Nephron progenitor cell (in vitro differentiated cells): Measurements from ENCODE around the gene SEC24D.
"Not testable (repeated sequence)": the region's sequence is repeated elsewhere in the genome, so short reads cannot be mapped to it uniquely, and the experiment has no call there.

Source experiments
- DNase-seq: peaks from one replicate; pipeline ENCODE4 v3.0.0; 2021
- H3K27ac Mint-ChIP-seq: 2 replicates; pipeline ENCODE4 v1.8.0; 2021; ENCODE audit warnings: mild to moderate bottlenecking, moderate library complexity, mixed read lengths
- H3K27me3 Mint-ChIP-seq: 2 replicates; pipeline ENCODE4 v1.8.0; 2021; ENCODE audit warnings: mild to moderate bottlenecking, low read depth, mixed read lengths; ENCODE audit not compliant: poor library complexity
- H3K36me3 Mint-ChIP-seq: 2 replicates; pipeline ENCODE4 v1.8.0; 2021; ENCODE audit warnings: low read depth, mixed read lengths
- H3K4me1 Mint-ChIP-seq: 2 replicates; pipeline ENCODE4 v1.8.0; 2021; ENCODE audit warnings: mixed read lengths
- H3K4me3 Mint-ChIP-seq: 2 replicates; pipeline ENCODE4 v1.8.0; 2021; ENCODE audit warnings: mild to moderate bottlenecking, moderate library complexity, mixed read lengths
- H3K9me3 Mint-ChIP-seq: 2 replicates; pipeline ENCODE4 v1.8.0; 2021; ENCODE audit warnings: mild to moderate bottlenecking, moderate library complexity, mixed read lengths
- TF ChIP-seq, protein P1 (sequence below): fragments of 200-600 bp; sonication (generic); IDR thresholded peaks from 2 replicates; pipeline ENCODE4 v1.5.0; 2021; ENCODE audit warnings: antibody characterized with exemption

The SEC24D gene

DNA sequence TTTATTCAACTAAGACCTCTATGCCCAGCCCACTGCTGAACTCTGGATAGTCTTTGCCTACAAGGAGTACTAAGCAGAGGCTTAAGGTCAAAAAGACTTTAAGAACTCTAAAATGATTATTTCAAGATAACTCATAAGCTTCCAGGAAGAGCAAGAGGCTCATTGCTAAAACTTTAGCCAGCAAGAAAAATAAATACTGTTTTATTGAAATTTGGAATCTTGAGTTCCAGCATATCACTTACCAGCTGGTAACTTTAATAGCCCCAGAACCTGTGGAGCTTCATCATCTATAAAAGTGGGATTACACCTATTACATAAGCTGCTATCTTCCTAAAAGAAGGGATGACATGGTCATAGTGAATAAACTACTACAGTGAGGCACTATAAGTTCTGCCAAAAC, 47.0 kb downstream of the SEC24D start:
- Mint-ChIP-seq H3K27me3 (no peaks in the 10 kb centered on the region), H3K4me3 (no peak overlapping the region), H3K36me3 (peaks cover 28% of the 10 kb centered on the region), H3K27ac (no peak overlapping the region), H3K9me3 (peaks cover 9% of the 10 kb centered on the region), H3K4me1 (no peaks in the 10 kb centered on the region)
- DNase-seq = no peak
- TF ChIP-seq, protein P1, sequence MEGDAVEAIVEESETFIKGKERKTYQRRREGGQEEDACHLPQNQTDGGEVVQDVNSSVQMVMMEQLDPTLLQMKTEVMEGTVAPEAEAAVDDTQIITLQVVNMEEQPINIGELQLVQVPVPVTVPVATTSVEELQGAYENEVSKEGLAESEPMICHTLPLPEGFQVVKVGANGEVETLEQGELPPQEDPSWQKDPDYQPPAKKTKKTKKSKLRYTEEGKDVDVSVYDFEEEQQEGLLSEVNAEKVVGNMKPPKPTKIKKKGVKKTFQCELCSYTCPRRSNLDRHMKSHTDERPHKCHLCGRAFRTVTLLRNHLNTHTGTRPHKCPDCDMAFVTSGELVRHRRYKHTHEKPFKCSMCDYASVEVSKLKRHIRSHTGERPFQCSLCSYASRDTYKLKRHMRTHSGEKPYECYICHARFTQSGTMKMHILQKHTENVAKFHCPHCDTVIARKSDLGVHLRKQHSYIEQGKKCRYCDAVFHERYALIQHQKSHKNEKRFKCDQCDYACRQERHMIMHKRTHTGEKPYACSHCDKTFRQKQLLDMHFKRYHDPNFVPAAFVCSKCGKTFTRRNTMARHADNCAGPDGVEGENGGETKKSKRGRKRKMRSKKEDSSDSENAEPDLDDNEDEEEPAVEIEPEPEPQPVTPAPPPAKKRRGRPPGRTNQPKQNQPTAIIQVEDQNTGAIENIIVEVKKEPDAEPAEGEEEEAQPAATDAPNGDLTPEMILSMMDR = no peak

DNA sequence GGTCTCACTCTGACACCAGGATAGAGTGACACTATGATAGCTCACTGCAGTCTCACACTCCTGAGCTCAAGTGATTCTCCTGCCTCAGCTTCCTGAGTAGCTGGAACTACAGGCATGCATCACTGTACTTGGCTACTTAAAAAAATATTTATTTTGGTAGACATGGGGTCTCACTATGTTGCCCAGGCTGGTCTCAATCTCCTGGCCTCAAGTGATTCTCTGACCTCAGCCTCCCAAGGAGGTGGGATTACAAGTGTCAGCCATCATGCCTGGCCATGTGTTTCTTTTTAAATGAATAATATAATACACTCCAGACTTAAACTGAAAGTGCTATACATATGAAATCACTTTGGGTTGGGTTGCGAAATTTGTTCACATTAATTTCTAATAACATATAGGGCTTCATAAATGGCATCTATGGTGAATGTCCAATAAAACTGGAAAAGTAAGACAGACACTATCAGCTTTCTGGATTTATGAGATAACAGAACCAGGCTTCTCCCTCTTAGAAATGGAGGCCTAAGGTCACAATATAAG, 48.0 kb downstream of the SEC24D start:
- TF ChIP-seq, protein P1 = no peak
- Mint-ChIP-seq H3K27ac (no peak overlapping the region), H3K27me3 (no peaks in the 10 kb centered on the region), H3K4me1 (no peaks in the 10 kb centered on the region), H3K4me3 (no peak overlapping the region), H3K9me3 (peaks cover 13% of the 10 kb centered on the region), H3K36me3 (peaks cover 31% of the 10 kb centered on the region)
- DNase-seq = no peak

DNA sequence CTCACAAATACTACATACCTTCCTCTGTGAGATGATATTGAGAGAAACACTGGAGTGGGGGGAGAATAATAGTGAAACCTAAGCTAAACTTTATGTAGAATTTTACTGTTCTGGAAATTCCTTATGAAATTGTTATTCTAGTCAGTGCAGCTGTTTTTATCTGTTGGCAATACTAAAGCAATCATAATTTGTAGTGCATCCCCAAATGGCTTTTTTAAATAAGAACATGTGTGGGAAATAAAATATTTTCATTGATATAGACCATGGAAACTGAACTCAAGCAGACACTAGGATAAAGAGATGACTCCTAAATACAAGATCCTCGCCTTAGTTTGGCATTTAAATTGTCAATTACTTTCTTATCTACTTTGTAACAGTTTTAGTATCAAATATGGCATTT, 51.1 kb downstream of the SEC24D start:
- no peaks in the 10 kb centered on the region for H3K27me3 Mint-ChIP-seq
- no peak for DNase-seq
- no peak overlapping the region for H3K4me3 Mint-ChIP-seq
- H3K27ac Mint-ChIP-seq = no peak overlapping the region
- H3K36me3 Mint-ChIP-seq = peaks cover 43% of the 10 kb centered on the region
- H3K4me1 Mint-ChIP-seq = no peaks in the 10 kb centered on the region
- peaks cover 32% of the 10 kb centered on the region for H3K9me3 Mint-ChIP-seq
- TF ChIP-seq, protein P1 = no peak

DNA sequence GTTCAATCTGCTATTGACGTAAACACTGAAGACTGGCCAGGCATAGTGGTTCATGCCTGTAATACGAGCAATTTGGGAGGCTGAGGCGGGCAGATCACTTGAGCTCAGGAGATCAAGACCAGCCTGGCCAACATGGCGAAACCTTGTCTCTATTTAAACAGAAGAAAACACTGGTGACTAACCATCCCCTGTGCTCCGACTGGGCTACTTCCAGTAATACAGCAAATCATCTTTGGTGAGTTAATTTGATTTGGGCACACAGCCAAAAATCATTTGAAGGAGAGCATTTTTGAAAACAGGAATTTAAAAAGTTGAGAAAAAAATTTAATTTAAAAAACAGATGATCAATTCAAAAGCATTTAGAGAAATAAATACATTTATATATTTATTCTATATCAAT, 52.0 kb downstream of the SEC24D start:
- H3K4me3 Mint-ChIP-seq = no peak overlapping the region
- no peak for DNase-seq
- no peaks in the 10 kb centered on the region for H3K27me3 Mint-ChIP-seq
- no peaks in the 10 kb centered on the region for H3K4me1 Mint-ChIP-seq
- peaks cover 39% of the 10 kb centered on the region for H3K9me3 Mint-ChIP-seq
- peaks cover 43% of the 10 kb centered on the region for H3K36me3 Mint-ChIP-seq
- no peak overlapping the region for H3K27ac Mint-ChIP-seq
- TF ChIP-seq, protein P1 = no peak

DNA sequence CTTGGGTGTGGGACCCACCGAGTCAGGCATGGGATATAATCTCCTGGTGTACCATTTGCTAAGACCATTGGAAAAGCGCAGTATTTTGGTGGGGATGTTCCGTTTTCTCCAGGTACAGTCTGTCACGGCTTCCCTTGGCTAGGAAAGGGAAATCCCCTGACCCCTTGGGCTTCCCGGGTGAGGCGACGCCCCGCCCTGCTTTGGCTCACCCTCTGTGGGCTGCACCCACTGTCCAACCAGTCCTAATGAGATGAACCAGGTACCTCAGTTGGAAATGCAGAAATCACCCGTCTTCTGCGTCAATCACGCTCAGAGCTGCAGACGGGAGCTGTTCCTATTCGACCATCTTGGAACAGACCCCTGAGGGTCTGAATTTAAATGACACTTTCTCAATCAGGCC, 53.0 kb downstream of the SEC24D start:
- not testable (repeated sequence) for H3K27ac Mint-ChIP-seq, H3K4me1 Mint-ChIP-seq, H3K4me3 Mint-ChIP-seq, DNase-seq, H3K27me3 Mint-ChIP-seq
- H3K36me3 Mint-ChIP-seq = peaks cover 43% of the 10 kb centered on the region
- H3K9me3 Mint-ChIP-seq = peaks cover 45% of the 10 kb centered on the region

DNA sequence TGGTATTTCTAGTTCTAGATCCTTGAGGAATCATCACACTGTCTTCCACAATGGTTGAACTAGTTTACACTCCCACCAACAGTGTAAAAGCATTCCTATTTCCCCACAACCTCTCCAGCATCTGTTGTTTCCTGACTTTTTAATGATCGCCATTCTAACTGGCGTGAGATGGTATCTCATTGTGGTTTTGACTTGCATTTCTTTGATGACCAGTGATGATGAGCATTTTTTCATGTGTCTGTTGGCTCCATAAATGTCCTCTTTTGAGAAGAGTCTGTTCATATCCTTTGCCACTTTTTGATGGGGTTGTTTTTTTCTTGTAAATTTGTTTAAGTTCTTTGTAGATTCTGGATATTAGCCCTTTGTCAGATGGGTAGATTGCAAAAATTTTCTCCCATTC, 58.3 kb downstream of the SEC24D start:
- peaks cover 39% of the 10 kb centered on the region for H3K9me3 Mint-ChIP-seq
- DNase-seq, H3K4me1 Mint-ChIP-seq, H3K27me3 Mint-ChIP-seq, H3K4me3 Mint-ChIP-seq, H3K27ac Mint-ChIP-seq: not testable (repeated sequence)
- H3K36me3 Mint-ChIP-seq = peaks cover 25% of the 10 kb centered on the region

DNA sequence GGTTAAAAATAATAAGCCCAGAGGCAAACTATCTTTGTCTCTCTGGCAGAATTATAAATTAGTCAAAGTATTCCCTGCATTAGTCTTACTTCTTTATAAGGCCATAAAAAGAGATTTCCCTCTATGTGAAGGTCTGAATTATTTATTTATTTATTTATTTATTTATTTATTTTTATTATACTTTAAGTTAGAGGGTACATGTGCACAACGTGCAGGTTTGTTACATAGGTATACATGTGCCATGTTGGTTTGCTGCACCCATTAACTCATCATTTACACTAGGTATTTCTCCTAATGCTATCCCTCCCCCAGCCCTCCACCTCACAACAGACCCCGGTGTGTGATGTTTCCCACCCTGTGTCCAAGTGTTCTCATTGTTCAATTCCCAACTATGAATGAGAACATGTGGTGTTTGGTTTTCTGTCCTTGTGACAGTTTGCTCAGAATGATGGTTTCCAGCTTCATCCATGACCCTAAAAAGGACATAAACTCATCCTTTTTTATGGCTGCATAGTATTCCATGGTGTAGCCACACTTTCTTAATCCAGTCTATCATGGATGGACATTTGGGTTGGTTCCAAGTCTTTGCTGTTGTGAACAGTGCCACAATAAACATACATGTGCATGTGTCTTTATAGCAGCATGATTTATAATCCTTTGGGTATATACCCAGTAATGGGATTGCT, 58.8 kb downstream of the SEC24D start:
- not testable (repeated sequence) for H3K4me1 Mint-ChIP-seq, H3K27me3 Mint-ChIP-seq, H3K4me3 Mint-ChIP-seq, H3K27ac Mint-ChIP-seq, DNase-seq
- Mint-ChIP-seq H3K9me3 (peaks cover 36% of the 10 kb centered on the region), H3K36me3 (peaks cover 19% of the 10 kb centered on the region)
